Thyroid gland (tissue), 4 donors: ENCODE measurements around the gene ARHGAP18. TPM values are rescaled to one million over a fixed set of nuclear protein-coding genes. Genes with fewer than 3 reads are reported as not detected.

ENCODE experiments used
- DNase-seq, 2 donors: peaks; one replicate each; pipeline ENCODE4 v3.0.0-alpha.2; 2019
- H3K27ac ChIP-seq, 3 donors: fragments of 200-600 bp; sonication (generic); 1 replicate in 2 of 3; 2 replicates in 1 of 3; pipeline ENCODE4 v1.5.1; 2016 to 2019; ENCODE audit warnings: mild to moderate bottlenecking in 1 of 3, moderate library complexity in 1 of 3
- H3K27me3 ChIP-seq: fragments of 200-600 bp; sonication (generic); one replicate; pipeline ENCODE4 v1.5.1; 2019
- H3K36me3 ChIP-seq, 2 donors: fragments of 200-600 bp; sonication (generic); one replicate each; pipeline ENCODE4 v1.5.1; 2016 to 2019
- H3K4me1 ChIP-seq, 2 donors: fragments of 200-600 bp; sonication (generic); one replicate each; pipeline ENCODE4 v1.5.1; 2017 to 2019
- H3K4me3 ChIP-seq, 3 donors: fragments of 200-600 bp; sonication (generic); replicated peaks in 1 of 3; 1 replicate in 2 of 3; 2 replicates in 1 of 3; pipeline ENCODE4 v1.5.1; 2016; ENCODE audit warnings: mild to moderate bottlenecking in 1 of 3
- H3K9me3 ChIP-seq: fragments of 200-600 bp; sonication (generic); one replicate; pipeline ENCODE4 v1.5.1; 2017
- POLR2A ChIP-seq, 2 donors: fragments of 450-650 bp; IDR thresholded peaks; one replicate each; pipeline ENCODE4 v1.6.1; 2017; ENCODE audit warnings: antibody characterized with exemption in 2 of 2, mild to moderate bottlenecking in 2 of 2, moderate library complexity in 1 of 2
- WGBS, 2 donors: methylation state at CpG; one replicate each; pipeline ENCODE4 v1.1.5; 2017; 5-methylcytosine and 5-hydroxymethylcytosine counted together
- intact Hi-C: fragments of 100-400 bp; cut with DNase I; formaldehyde crosslinking; loops from one replicate; pipeline ENCODE4 v1.15.1; 2023
- total RNA-seq, 4 donors: library from RNA; depleted of rRNA; stranded (reverse); fragments of >200 nt; gene quantifications; one replicate each; pipeline ENCODE4 v1.2.3, GENCODE V29; 2016
- TF ChIP-seq, protein P1 (sequence below), 6 experiments: fragments of 200-600 bp in 3 of 6; fragments of 450-650 bp in 3 of 6; sonication (generic) in 3 of 6; IDR thresholded peaks; one replicate each; pipeline ENCODE4 v1.5.1; 2016 to 2019; ENCODE audit warnings: antibody characterized with exemption in 6 of 6, mild to moderate bottlenecking in 2 of 6, inconsistent platforms in 1 of 6, moderate library complexity in 1 of 6

Gene ARHGAP18
- total RNA-seq, 4 donors from 2014 or later: 26.5 to 31.6 (median 28.3) TPM

GRCh38 chr6:129750360-129750759 lies 40.4 kb upstream of the ARHGAP18 start:
- 72% methylated on average over 2 of the region's 2 CpGs for WGBS, 2 donors
- intact Hi-C loops: no loop called here
- DNase-seq: no peak
- no peak for TF ChIP-seq POLR2A (IDR thresholded peaks at IDR 0.05)
- TF ChIP-seq, protein P1, sequence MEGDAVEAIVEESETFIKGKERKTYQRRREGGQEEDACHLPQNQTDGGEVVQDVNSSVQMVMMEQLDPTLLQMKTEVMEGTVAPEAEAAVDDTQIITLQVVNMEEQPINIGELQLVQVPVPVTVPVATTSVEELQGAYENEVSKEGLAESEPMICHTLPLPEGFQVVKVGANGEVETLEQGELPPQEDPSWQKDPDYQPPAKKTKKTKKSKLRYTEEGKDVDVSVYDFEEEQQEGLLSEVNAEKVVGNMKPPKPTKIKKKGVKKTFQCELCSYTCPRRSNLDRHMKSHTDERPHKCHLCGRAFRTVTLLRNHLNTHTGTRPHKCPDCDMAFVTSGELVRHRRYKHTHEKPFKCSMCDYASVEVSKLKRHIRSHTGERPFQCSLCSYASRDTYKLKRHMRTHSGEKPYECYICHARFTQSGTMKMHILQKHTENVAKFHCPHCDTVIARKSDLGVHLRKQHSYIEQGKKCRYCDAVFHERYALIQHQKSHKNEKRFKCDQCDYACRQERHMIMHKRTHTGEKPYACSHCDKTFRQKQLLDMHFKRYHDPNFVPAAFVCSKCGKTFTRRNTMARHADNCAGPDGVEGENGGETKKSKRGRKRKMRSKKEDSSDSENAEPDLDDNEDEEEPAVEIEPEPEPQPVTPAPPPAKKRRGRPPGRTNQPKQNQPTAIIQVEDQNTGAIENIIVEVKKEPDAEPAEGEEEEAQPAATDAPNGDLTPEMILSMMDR (IDR thresholded peaks at IDR 0.05): no peak
- no peaks in the 10 kb centered on the region for H3K27me3 ChIP-seq
- peaks cover 0 to 9% of the 10 kb centered on the region in 2 donors for H3K4me1 ChIP-seq
- H3K27ac ChIP-seq: no peak overlapping the region
- H3K9me3 ChIP-seq: no peaks in the 10 kb centered on the region
- H3K36me3 ChIP-seq: no peaks in the 10 kb centered on the region
- H3K4me3 ChIP-seq: no peak overlapping the region

DNA sequence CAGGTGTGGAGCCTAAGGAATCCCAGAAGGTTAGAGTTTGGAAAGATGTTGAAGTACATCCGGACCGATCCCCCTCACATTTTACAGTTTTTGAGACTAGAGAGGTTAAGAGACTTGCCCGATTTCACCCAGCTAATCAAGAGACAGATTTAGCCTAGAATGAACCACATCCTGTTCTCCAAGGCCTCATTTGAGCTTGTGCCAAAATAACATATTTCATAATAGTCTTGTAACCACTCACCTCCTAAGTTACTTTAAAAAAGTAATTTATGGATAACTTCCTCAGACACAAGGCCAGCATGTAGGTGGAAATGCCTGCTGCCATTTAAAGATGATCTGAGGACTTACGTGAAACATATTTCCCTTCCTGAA lies 39.8 kb upstream of the ARHGAP18 start:
- 64 to 73% methylated on average over 4 of the region's 4 CpGs for WGBS, 2 donors
- no peak for DNase-seq
- no peak overlapping the region for H3K4me3 ChIP-seq
- H3K9me3 ChIP-seq: no peaks in the 10 kb centered on the region
- intact Hi-C loops: no loop called here
- H3K36me3 ChIP-seq: no peaks in the 10 kb centered on the region
- peak overlapping the region in 2 of 3 donors; percentile 14 to 37 for H3K27ac ChIP-seq
- TF ChIP-seq, protein P1 (IDR thresholded peaks at IDR 0.05): no peak
- TF ChIP-seq POLR2A (IDR thresholded peaks at IDR 0.05): no peak
- peaks cover 0 to 9% of the 10 kb centered on the region in 2 donors for H3K4me1 ChIP-seq
- no peaks in the 10 kb centered on the region for H3K27me3 ChIP-seq

- Histone ChIP-seq H3K4me3 (no peak overlapping the region), H3K9me3 (no peaks in the 10 kb centered on the region), H3K27me3 (no peaks in the 10 kb centered on the region), H3K4me1 (peaks cover 0 to 15% of the 10 kb centered on the region in 2 donors), H3K27ac (peak overlapping the region in 2 of 3 donors; percentile 14 to 37), H3K36me3 (no peaks in the 10 kb centered on the region)
- WGBS, 2 donors: 77 to 83% methylated on average over 7 of the region's 7 CpGs
- DNase-seq: no peak
- intact Hi-C loops: no loop called here
- no peak for TF ChIP-seq POLR2A (IDR thresholded peaks at IDR 0.05)
- TF ChIP-seq, protein P1 (IDR thresholded peaks at IDR 0.05): no peak
Observed at GRCh38 chr6:129748901-129749748, 39.1 kb upstream of the ARHGAP18 start.

DNA sequence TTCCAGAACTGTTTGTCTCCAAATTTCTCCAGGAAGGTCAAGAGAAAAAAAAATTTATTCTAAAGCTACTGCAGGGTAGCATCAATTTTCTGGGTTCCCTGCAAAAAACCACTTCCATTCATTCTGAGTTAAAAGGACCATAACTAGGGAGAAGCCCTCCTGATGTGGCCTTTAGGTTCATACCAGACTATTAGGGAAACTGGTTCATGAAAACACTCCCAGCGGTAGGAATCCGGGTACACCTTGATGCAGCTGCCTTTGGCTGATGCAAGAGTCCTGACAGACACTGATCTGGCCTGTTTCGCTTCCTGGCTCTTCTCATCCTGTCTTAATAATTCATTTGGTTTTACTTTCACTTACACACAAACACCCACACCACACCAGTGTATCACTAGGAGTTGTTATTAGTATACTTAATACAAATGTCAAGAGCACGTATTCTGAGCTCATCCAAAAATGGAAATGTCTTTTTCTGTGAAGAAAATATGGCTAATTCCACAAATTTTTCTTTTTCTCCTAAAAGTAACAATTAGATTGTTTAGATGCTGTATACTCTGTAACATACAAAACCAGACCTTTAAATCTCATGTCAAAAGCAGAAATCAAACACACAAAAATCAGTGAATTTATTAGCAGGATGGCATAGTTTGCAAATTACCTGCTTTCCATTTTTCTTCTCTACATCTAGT lies 38.4 kb upstream of the ARHGAP18 start:
- WGBS, 2 donors: 67 to 75% methylated on average over 4 of the region's 4 CpGs
- no peak for DNase-seq

More for the DNA sequence above, 38.4 kb upstream of the ARHGAP18 start:
- Histone ChIP-seq H3K27ac (no peak overlapping the region), H3K27me3 (no peaks in the 10 kb centered on the region), H3K9me3 (no peaks in the 10 kb centered on the region), H3K4me3 (no peak overlapping the region), H3K4me1 (peaks cover 0 to 21% of the 10 kb centered on the region in 2 donors), H3K36me3 (no peaks in the 10 kb centered on the region)
- no peak for TF ChIP-seq POLR2A (IDR thresholded peaks at IDR 0.05)
- TF ChIP-seq, protein P1 (IDR thresholded peaks at IDR 0.05): no peak
- intact Hi-C loops: no loop called here
